Measurements from ENCODE around the gene NCOA1. TPM values are rescaled to one million over a fixed set of nuclear protein-coding genes. Genes with fewer than 3 reads are reported as not detected.

Gene NCOA1
- polyA plus RNA-seq, 1 donor from 2014 or later, result 23.0 TPM

- H3K9me3 ChIP-seq (ENCODE audit: low read length), result no peaks in the 10 kb centered on the region
- H3K27ac ChIP-seq (ENCODE audit: low read length), result no peak overlapping the region
- no peaks in the 10 kb centered on the region for H3K79me2 ChIP-seq (replicated peaks; ENCODE audit: insufficient read depth, low read length)
- H3K36me3 ChIP-seq (ENCODE audit: insufficient read depth, low read length), result no peaks in the 10 kb centered on the region
- H2AFZ ChIP-seq (ENCODE audit: low read depth, low read length), result no peak overlapping the region
- no peaks in the 10 kb centered on the region for H4K20me1 ChIP-seq (ENCODE audit: insufficient read depth)
- TF ChIP-seq CTCF (IDR thresholded peaks at IDR 0.05; ENCODE audit: poor library complexity, severe bottlenecking), result no peak
- no peak for TF ChIP-seq EZH2 (IDR thresholded peaks at IDR 0.05; ENCODE audit: borderline replicate concordance, insufficient read depth, low read length, poor library complexity, severe bottlenecking)
- TF ChIP-seq TAF1 (IDR thresholded peaks at IDR 0.05; ENCODE audit: low read depth), result no peak
- no peak for TF ChIP-seq EP300 (conservative IDR thresholded peaks at IDR 0.05; ENCODE audit: poor library complexity, severe bottlenecking)
- no peak for TF ChIP-seq RAD21 (conservative IDR thresholded peaks at IDR 0.05)
- no peak for TF ChIP-seq SMC3 (conservative IDR thresholded peaks at IDR 0.05; ENCODE audit: poor library complexity)
- no peak for TF ChIP-seq REST (IDR thresholded peaks at IDR 0.05; ENCODE audit: borderline replicate concordance)
- no peak for TF ChIP-seq POLR2AphosphoS5 (IDR thresholded peaks at IDR 0.05)
- no peak for TF ChIP-seq MXI1 (conservative IDR thresholded peaks at IDR 0.05; ENCODE audit: poor library complexity, severe bottlenecking)
- H3F3A ChIP-seq (ENCODE audit: insufficient read depth, low read length, poor library complexity, severe bottlenecking), result no peaks in the 10 kb centered on the region
- no peak overlapping the region for H3K4me2 ChIP-seq (ENCODE audit: low read length)
- H3K27me3 ChIP-seq (ENCODE audit: insufficient read depth, low read depth, low read length), result no peaks in the 10 kb centered on the region
- no peak overlapping the region for H3K9ac ChIP-seq (ENCODE audit: low read length)
- H3K4me3 ChIP-seq (ENCODE audit: low read length), result no peak overlapping the region
- no peaks in the 10 kb centered on the region for H3K9me2 ChIP-seq (ENCODE audit: insufficient read depth, low read length)
Measured at GRCh38 chr2:24711865-24712264, 220.8 kb downstream of the NCOA1 start.

- no peak overlapping the region for H3K27ac ChIP-seq (ENCODE audit: low read length)
- no peaks in the 10 kb centered on the region for H4K20me1 ChIP-seq (ENCODE audit: insufficient read depth)
- no peaks in the 10 kb centered on the region for H3F3A ChIP-seq (ENCODE audit: insufficient read depth, low read length, poor library complexity, severe bottlenecking)
- H3K27me3 ChIP-seq (ENCODE audit: insufficient read depth, low read depth, low read length), result no peaks in the 10 kb centered on the region
- H3K9me3 ChIP-seq (ENCODE audit: low read length), result no peaks in the 10 kb centered on the region
- H3K36me3 ChIP-seq (ENCODE audit: insufficient read depth, low read length), result no peaks in the 10 kb centered on the region
- no peaks in the 10 kb centered on the region for H3K79me2 ChIP-seq (replicated peaks; ENCODE audit: insufficient read depth, low read length)
- no peak overlapping the region for H3K4me2 ChIP-seq (ENCODE audit: low read length)
- H3K9me2 ChIP-seq (ENCODE audit: insufficient read depth, low read length), result no peaks in the 10 kb centered on the region
- no peak overlapping the region for H3K9ac ChIP-seq (ENCODE audit: low read length)
- H3K4me3 ChIP-seq (ENCODE audit: low read length), result no peak overlapping the region
- TF ChIP-seq RAD21 (conservative IDR thresholded peaks at IDR 0.05) (no peak), SMC3 (conservative IDR thresholded peaks at IDR 0.05; ENCODE audit: poor library complexity) (no peak), EP300 (conservative IDR thresholded peaks at IDR 0.05; ENCODE audit: poor library complexity, severe bottlenecking) (no peak), CTCF (IDR thresholded peaks at IDR 0.05; ENCODE audit: poor library complexity, severe bottlenecking) (no peak), REST (IDR thresholded peaks at IDR 0.05; ENCODE audit: borderline replicate concordance) (no peak), EZH2 (IDR thresholded peaks at IDR 0.05; ENCODE audit: borderline replicate concordance, insufficient read depth, low read length, poor library complexity, severe bottlenecking) (no peak), TAF1 (IDR thresholded peaks at IDR 0.05; ENCODE audit: low read depth) (no peak), POLR2AphosphoS5 (IDR thresholded peaks at IDR 0.05) (no peak), MXI1 (conservative IDR thresholded peaks at IDR 0.05; ENCODE audit: poor library complexity, severe bottlenecking) (no peak)
- H2AFZ ChIP-seq (ENCODE audit: low read depth, low read length), result no peak overlapping the region
Measured at GRCh38 chr2:24712296-24712695, 221.2 kb downstream of the NCOA1 start.
